ENCODE results near the gene IMPG1.
A peak's percentile ranks its signal among the peaks of the same experiment; 100 is the strongest.
"Not testable (repeated sequence)": the region's sequence is repeated elsewhere in the genome, so short reads cannot be mapped to it uniquely, and the experiment has no call there.

Gene IMPG1

DNA sequence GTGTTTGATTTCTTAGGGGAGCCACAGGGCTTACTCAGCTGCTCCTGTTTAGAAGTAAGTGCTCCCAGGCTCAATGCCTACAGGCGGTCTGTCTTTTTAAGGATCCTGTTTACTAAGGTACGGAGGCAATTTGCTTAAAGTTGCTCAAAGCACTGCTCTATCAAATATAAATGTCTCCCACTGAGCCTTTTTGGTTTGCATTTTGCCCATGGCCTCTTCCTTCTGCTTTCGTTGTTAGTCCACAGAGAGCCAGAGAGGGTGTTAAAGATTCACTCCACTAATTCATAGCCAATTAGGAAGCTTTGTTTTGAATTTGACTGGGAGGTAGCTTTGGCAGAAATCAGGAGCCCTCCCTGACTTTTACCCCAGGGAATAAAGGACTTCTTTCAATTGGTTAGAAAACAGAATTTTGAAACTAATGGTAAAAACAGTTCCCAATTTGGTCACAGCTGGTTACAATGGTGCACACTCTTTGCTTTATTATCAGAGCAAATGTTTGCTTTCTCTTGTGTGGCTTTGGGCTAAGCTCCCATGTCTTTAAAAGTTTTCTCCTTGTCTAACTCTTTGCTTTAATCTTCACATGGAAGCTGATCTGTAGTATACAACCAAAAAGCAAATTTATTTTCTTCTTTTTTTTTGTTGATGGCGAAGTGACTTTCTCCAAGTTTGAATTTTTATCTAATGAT, 126.2 kb downstream of the IMPG1 start:
- DNase-seq (ENCODE audit: low spot score), result no peak

DNA sequence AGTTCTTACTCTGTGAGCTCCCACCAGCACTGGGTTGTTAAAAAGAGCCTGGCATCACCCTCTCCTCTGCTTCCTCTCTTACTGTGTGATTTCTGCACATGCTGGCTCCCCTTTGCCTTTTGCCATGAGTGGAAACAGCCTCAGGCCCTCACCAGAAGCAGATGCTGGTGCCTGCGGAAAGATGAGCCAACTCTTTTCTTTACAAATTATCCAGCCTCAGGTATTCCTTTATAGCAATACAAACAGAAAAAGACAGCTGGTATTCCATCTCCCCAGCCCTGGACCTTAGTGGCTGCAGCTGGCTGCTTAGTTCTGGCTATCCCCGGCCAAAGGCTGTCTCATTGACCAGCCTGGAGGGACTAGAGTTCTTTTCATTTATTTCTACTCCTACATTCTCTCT, 129.1 kb downstream of the IMPG1 start:
- no peak for DNase-seq (ENCODE audit: low spot score)

DNA sequence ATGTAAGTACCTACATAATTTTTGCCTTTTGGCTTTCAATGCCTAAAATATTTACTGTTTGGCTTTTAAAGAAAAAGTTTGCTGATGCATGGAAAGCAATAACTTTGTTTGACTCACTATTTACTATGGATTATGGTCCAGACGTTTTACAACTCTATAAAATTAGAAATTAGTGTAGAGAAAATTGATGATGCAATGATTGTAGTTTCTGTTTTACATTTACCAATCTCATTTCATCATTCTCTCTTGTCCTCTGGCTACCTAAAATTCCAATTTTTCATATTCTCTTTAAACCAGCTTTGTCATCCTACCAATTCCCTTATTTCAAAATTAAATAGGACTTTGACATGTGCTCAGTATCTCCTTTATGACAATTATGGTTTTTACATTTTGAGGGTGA, 131.0 kb downstream of the IMPG1 start:
- DNase-seq (ENCODE audit: low spot score), result no peak

DNA sequence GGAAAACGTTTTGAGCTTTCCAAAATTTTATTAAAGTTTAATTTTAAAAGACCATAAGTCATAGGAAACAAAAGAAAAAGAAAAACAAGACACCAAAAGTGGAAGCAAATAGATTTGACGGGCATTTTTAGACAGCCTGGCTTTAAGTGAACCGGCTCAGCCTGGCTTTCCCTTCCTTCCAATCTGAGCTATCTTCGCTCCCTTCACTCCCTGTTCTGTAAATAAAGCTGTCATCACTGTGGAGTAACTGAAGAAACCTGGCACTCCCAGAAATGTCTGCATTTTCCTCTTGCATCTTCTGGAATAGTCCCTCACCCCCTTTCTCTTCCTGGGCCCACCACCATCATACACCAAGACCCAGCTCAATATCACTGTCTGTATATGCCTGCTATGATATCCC, 131.9 kb downstream of the IMPG1 start:
- DNase-seq (ENCODE audit: low spot score), result no peak

DNA sequence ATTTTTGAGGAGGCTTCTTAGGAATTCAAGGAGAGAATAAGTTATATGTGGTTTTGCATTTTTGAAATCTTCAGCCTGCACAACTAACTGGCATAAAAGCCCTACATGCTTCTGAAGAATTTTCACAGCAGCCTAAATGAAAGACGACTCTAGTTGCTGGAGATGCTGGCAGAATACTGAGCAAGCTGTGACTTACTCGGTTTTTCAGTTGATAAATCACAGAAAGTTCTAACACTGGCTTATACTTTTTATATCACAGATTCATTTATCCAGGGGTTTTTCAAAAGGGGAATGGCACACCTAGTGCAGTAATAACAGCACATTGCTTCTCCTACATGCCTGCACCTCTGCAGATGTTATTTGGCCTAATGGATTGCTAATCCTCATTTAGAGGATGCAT, 134.6 kb downstream of the IMPG1 start:
- DNase-seq (ENCODE audit: low spot score), result no peak

DNA sequence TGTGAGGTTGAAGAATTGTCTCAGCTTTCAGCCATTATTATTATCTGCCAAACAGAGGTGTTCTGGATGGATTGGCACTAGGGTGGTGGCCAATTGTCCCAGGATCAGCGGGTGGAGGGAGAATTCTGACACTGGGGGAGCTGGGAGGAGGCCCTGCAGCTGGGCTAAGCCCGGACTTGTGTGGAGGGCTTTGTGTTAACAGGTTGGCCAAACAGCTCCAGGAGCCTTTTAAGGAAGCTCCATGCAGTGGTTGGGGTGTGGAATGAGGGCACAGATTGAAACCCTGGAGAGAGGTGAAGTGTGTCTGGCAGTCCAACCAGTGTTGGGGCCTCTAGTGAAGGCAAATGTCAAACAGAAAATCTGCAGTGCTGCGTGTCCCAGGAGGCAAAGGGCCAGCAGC, 135.8 kb downstream of the IMPG1 start:
- DNase-seq (ENCODE audit: low spot score), result no peak

DNA sequence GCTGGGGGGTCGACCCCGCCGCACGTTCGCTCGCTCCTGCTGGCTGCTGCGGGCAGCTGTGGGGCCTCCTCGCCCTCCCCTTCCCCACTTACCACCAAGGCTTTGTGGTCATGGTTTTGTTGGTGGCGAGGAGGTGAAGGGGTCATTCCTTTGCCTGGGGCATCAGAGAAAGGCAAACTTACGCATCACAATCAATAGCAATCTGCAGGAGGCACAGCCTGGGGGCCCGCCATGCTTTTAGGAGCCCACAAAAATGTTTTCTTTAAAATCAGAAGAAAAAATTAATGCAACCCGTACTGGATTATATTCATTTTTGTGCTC, 137.0 kb downstream of the IMPG1 start:
- DNase-seq (ENCODE audit: low spot score), result no peak

DNA sequence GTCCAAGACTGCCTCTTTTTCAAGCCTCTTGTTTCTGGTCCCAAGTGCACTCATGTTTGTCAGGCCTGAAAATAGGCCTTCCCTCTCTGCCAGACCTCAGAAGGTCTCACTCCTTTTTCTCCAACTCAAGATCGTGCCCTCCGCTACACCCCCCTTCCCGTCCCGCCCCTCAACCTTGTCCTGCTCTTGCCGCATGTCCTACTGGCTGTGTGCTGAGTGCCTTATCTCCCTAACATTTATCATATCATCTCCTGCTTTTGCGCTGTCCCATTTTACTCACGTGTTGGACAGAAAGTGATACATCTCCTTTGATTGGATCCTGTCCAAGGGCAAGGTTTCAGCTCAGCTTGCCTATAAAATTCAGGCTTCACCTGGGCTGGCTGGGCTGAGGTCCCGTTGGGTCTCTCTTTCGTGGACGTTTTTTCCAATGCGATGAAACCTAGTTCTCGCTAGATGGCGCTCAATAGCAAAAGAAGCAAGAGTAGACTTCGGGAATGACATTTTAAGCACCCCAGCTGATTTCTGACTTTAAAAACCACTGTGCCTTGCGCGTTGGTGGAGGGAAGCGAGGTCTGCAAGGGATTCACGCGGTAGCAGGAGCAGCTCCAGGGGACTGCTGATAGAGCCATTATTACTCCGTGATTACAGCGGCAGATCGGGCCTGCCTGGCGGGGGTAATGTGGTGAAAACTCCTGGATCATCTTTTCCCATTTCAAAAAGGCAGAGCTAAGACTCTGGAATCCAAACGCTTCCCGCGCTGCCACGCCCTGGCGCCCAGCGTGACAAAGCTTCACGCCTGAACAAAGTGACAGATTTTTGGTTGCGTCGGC, 137.6 kb downstream of the IMPG1 start:
- DNase-seq (ENCODE audit: low spot score), result peak; percentile 70

DNA sequence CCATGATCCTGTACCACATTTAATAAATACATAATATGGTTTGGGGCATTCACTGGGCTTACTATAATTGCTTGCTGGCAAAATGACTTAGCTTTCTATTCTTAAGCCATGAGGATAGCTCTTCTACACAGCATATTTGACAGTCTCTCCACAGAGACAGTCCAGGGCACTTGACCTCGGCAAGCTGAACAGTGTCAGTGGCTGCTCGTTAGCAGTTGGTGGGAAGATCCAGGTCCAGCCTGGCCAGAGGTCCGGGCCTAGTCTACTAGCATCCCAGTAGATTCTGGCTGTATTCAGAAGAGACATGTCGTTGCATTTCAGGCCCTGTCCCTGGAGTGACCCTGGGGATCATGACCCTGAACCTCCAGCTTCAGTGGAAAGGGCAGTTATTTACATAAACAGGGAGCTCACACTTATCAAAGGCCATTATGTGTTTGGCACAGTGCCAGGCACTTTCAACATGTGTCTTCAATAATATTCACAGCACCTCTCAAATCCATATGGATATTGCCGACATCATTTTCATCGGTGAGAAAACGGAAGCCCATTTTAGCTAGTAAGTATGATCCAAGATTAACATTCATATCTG, 139.0 kb downstream of the IMPG1 start:
- no peak for DNase-seq (ENCODE audit: low spot score)

DNA sequence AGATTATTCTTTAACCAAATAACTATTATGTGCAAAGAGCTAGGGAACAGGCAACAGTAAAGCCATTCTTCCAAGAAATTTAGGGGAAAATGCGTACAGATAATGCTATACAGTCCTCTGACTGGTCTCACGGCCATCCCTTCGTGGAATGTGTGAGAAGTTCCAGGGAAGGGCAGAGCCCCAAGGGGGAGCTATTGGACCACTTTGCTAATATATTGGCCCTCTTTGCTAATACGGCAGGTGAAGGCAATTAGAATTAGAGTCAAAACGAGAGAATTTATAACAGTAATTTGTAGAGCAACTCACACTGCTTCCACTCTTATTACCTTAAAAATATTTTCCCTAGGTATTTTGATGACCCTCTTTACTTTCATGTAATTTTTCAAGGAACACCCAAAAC, 140.4 kb downstream of the IMPG1 start:
- DNase-seq (ENCODE audit: low spot score), result no peak

DNA sequence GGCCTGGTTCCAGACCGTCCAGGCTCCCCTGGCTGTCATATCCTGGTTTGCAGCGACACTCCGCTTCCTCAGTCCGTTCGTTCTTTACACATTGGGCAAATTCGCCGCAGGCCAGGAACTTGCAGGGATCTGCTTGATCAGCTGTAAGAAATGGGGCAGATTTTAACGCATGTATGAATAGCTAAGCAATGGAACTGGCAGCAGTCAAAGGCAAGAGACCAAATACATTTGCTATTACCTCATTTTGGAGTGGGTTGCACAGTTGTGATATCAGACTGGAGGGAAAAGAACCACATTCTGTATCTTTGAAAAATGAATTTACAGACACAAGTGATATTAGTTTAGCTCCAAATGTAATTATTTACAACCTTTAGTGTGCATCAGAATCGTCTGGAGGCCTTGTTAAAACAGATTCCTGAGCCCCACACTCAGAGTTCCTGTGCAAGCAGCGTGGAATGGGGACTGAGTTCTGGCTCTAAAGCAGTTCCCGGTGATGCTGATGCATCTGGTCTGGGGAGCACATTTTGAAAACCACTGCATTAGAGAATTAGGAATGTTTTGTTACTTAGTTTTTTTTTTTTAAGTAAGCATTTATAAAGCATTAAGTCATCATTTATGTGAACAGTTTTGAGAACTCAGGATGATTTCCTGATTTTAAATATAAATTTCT, 141.3 kb downstream of the IMPG1 start:
- DNase-seq (ENCODE audit: low spot score), result no peak

DNA sequence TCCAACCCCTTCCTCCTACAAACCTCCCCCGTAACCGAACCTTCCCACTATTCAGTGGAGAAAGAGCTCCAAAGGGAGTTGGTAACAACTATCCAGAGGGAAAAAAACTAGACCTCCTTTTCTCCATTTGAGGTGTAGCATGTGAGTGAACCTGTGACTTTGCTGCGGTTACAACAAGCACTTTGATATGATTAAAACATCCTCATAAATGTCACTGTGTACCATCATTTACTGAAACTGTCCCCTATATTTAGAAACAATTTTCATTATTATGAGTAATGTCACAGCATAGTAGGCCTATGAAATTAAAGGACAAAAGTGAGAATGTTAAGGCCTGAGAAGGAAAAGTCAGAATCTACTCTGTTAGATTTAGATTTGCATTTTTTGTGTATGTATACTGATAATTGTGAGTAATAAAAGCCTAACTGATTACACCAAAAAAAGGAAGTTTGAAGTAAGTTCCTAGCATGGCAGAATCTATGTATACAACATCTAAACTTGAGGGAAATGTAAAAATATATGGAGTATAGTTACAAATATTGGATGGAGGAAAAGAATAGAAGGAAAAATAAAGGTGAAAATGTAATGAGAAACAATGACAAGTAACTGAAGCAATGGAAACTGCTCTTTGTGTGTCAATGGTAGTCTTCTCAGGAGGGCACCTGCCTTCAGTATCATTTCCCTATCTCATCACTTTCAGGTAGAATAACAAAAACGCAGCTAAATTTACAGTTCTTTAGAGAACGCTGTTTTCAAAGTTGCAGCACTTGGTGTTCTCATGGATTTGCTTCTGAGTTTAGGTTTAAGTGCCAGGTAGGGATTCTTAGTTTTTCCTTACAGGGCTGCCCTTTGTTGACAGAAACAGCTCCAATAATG, 145.9 kb downstream of the IMPG1 start:
- DNase-seq (ENCODE audit: low spot score), result no peak

DNA sequence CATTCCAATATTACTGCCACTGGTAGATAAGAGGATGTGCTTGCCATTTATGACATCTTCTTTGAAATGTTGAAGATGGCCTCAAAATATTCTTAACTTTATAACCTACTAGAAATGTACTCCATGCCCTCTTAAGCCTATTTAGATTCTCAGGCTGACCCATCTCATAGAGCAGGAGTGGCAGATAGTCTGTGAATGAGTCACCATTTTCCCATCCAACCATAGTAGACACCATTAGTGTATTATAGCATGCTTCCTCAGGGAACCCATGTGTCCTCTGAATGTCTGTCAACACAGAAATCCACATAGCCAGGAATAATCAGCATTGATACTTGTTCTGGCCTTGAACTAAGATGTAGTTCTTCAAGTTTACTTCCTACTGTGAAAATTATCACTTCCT, 150.2 kb downstream of the IMPG1 start:
- no peak for DNase-seq (ENCODE audit: low spot score)

DNA sequence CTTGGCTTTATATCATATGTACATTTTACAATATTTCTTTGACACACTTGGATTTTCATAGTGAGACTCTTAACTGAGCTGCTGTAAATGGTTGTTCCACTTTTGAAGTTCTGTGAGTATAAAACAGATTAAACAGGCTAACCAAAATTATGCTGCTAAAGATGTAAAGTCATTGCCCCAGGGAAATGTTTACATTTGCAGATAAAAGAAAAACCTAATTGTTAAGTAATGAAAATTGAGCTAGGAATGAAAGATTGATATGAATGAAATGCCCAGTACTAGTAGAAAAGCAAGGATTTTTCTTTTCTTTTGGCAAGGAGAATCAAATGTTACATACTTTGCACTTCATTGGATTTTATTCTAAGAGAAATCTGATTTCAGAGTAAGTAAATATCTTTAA, 159.4 kb downstream of the IMPG1 start:
- no peak for DNase-seq (ENCODE audit: low spot score)

DNA sequence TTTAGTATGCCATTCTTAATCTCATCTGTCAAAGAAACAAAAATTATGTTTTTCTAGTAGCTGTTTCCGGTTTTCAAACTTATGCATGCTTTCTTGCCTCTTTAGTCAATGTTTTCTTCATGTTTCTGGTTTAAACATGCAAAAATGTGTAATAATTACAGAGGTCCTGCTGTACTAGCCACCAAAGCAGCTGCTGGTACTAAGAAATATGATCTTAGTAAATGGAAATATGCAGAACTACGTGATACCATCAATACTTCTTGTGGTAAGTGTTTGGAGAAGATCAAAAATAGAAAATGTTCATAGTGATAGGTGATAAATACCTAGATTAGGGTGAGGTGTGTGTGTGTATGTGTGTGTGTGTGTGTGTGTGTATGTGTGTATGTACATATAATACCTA, 165.0 kb downstream of the IMPG1 start:
- DNase-seq (ENCODE audit: low spot score), result no peak

DNA sequence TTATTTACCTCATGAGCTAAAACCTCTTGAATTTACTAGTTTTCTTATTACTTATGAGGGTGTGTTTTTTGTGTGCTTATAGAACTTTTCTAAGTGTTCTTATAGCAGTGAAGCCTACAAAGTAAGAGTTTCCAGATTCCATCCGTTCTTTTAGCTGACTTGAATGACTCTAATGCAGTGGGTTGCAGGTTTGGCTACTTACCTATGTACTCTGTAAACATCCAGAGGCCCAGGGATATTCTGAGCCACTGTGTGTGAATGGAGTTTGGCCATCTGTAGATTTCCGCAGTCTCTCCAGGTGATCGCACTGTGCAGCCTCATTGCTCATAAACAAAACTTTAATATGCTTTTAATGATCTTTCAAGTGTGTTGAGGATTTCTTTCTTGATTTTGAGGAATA, 165.6 kb downstream of the IMPG1 start:
- no peak for DNase-seq (ENCODE audit: low spot score)

DNA sequence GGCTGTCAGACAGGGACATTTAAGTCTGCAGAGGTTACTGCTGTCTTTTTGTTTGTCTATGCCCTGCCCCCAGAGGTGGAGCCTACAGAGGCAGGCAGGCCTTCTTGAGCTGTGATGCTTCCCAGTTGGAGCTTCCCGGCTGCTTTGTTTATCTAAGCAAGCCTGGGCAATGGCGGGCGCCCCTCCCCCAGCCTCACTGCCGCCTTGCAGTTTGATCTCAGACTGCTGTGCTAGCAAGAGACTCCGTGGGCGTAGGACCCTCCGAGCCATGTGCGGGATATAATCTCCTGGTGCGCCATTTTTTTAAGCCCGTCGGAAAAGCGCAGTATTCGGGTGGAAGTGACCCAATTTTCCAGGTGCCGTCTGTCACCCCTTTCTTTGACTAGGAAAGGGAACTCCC, 167.3 kb downstream of the IMPG1 start:
- not testable (repeated sequence) for DNase-seq (ENCODE audit: low spot score)

DNA sequence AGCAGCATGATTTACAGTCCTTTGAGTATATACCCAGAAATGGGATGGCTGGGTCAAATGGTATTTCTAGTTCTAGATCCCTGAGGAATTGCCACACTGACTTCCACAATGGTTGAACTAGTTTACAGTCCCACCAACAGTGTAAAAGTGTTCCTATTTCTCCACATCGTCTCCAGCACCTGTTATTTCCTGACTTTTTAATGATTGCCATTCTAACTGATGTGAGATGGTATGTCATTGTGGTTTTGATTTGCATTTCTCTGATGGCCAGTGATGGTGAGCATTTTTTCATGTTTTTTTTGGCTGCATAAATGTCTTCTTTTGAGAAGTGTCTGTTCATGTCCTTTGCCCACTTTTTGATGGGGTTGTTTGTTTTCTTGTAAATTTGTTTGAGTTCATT, 172.2 kb downstream of the IMPG1 start:
- not testable (repeated sequence) for DNase-seq (ENCODE audit: low spot score)

DNA sequence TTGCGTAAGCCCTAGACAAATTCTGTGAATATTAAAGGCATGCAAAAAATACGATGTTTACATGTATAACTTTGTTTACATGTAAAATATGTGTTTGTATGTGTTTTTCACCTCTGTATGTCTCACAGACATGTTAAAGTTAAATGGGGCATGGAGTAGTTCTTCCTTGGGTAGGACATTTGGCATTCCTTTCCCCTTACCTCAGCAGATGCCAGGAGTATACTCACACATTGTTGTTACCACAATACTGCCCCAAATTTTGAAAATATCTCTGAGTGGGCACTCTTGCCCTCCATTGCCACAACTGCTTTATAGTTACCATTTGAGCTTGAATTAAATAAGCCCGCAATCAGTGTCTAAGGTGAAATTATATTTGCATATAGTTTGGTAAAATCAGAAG, 175.9 kb downstream of the IMPG1 start:
- DNase-seq (ENCODE audit: low spot score), result no peak

DNA sequence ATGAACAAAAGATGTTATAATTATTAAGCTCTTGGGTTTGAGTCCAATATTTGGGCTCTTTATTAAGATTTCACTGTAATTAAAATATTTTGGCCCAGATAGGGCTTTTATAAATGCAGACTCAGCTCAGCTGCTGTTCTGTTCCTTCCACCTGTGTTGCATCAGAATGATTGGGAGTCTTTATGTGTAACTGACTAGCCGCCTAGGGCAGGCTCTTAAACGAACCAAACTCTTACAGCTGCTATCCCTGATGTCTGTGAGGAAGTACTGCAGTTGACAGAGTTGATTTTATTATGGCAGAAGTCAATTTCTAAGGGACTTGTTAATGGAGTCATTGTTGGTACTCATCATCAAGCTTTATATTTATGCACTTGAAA, 178.7 kb downstream of the IMPG1 start:
- DNase-seq (ENCODE audit: low spot score), result no peak

DNA sequence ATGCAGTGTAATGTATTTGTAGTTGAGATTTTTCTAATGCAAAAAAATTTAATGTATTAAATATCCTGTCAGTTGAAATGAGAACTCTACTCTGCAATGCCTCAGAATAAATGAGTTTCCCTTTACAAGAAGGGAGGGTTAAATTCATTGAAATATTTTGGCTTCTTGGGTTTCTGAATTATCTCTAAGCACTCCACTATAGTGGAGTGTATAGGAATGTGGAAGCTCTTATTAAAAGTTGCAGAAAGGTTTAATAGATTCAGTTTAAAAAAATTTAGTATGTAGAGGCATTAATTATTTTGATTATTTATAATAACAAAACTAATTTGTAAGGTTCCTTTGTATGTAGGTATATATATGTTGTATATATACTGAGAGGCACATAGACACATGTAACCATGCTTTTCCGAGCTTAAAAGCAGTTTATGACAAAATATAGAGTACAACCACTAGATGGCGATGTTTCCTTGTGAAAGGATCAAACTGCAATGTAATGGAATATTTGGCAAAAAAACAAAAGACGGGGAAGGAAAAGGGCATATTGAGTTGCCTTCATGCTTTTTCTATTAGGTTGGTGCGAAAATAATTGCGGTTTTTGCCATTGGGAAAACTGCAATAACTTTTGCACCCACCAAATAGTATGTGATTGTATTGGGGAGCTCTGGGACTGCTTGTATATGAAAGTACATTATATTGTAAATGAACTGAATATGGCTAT, 179.2 kb downstream of the IMPG1 start:
- DNase-seq (ENCODE audit: low spot score), result no peak
